Activated CD8-positive, alpha-beta T cell treated with anti-CD3 and anti-CD28 coated beads, Interleukin-2, amount 10 ng/mL, durations not matched to agents 7 days and 5 days (primary cell): ENCODE measurements around the gene MPND. TPM values are rescaled to one million over a fixed set of nuclear protein-coding genes. Genes with fewer than 3 reads are reported as not detected.
A peak's percentile ranks its signal among the peaks of the same experiment; 100 is the strongest.

Source experiments
- ATAC-seq: fragments of 150-1000 bp; cut with Tn5 transposase; one replicate; pipeline ENCODE4 v1.10.0; 2021; ENCODE audit warnings: moderate library complexity
- CTCF ChIA-PET: fragments of 350-600 bp; sonication (Branson Sonifier 250); formaldehyde crosslinking; loops from one replicate; lab custom pipeline; 2021; ENCODE audit warnings: antibody characterized with exemption; lab: Charles Lee
- POLR2A ChIA-PET: fragments of 350-600 bp; sonication (Branson Sonifier 250); formaldehyde crosslinking; loops from one replicate; lab custom pipeline; 2021; ENCODE audit warnings: antibody characterized with exemption; lab: Charles Lee
- DNase-seq: peaks from one replicate; pipeline ENCODE4 v3.0.0-alpha.2; 2020
- H3K27ac Mint-ChIP-seq: one replicate; pipeline ENCODE4 v1.8.0; 2021; ENCODE audit warnings: mild to moderate bottlenecking, mixed read lengths
- H3K27me3 Mint-ChIP-seq: one replicate; pipeline ENCODE4 v1.8.0; 2021; ENCODE audit warnings: low read depth, mixed read lengths
- H3K36me3 Mint-ChIP-seq: one replicate; pipeline ENCODE4 v1.8.0; 2021; ENCODE audit warnings: low read depth, mixed read lengths
- H3K4me1 Mint-ChIP-seq: one replicate; pipeline ENCODE4 v1.8.0; 2021; ENCODE audit warnings: low read depth, mixed read lengths
- H3K4me3 Mint-ChIP-seq: one replicate; pipeline ENCODE4 v1.8.0; 2021; ENCODE audit warnings: mild to moderate bottlenecking, mixed read lengths
- H3K9me3 Mint-ChIP-seq: one replicate; pipeline ENCODE4 v1.8.0; 2022; ENCODE audit warnings: mixed read lengths; ENCODE audit not compliant: insufficient read depth
- total RNA-seq, 2 experiments: library from RNA; stranded (reverse); gene quantifications; one replicate each; pipeline ENCODE4 v1.2.3, GENCODE V29; 2021

MPND gene
- total RNA-seq, 2 experiments from 2014 or later = 26.0 to 27.6 TPM

GRCh38 chr19:4304538-4305256 lies 38.7 kb upstream of the MPND start, which contains the start of gene FSD1:
FSD1 (plus strand) TSS chr19:4304598; CDS start chr19:4304747, 149 bp downstream.
- CTCF ChIA-PET = interaction anchor here (0.9 to 1.6 kb wide), 2 partner anchors 38 to 48 kb away, joined by 3 to 4 read pairs; partner anchors contain the start of gene MPND
- no peaks in the 10 kb centered on the region for H3K9me3 Mint-ChIP-seq
- DNase-seq = peak; percentile 86
- H3K4me3 Mint-ChIP-seq = peak within 1 kb of the TSS; percentile 66
- H3K27me3 Mint-ChIP-seq = no peaks in the 10 kb centered on the region
- ATAC-seq = peak; percentile 87
- peak within 1 kb of the TSS; percentile 80 for H3K27ac Mint-ChIP-seq
- H3K4me1 Mint-ChIP-seq = peaks cover 37% of the 10 kb centered on the region
- H3K36me3 Mint-ChIP-seq = peaks cover 5% of the 10 kb centered on the region
- POLR2A ChIA-PET = interaction anchor here (1.2 kb wide), 1 partner anchor 27 kb away, joined by 3 read pairs; no protein-coding TSS in a partner anchor

GRCh38 chr19:4305257-4305612 lies 38.1 kb upstream of the MPND start:
- POLR2A ChIA-PET = no interaction called here
- CTCF ChIA-PET = interaction anchor here (1.6 kb wide), 1 partner anchor 47 kb away, joined by 3 read pairs; no protein-coding TSS in a partner anchor
- Mint-ChIP-seq H3K4me1 (peaks cover 37% of the 10 kb centered on the region), H3K4me3 (peak overlapping the region; percentile 64), H3K27me3 (no peaks in the 10 kb centered on the region), H3K9me3 (no peaks in the 10 kb centered on the region), H3K27ac (peak overlapping the region; percentile 39), H3K36me3 (peaks cover 8% of the 10 kb centered on the region)
- no peak for DNase-seq
- no peak for ATAC-seq

- Mint-ChIP-seq H3K36me3 (peaks cover 12% of the 10 kb centered on the region), H3K4me1 (peaks cover 34% of the 10 kb centered on the region), H3K27ac (peak overlapping the region; percentile 39), H3K9me3 (no peaks in the 10 kb centered on the region), H3K27me3 (no peaks in the 10 kb centered on the region), H3K4me3 (peak overlapping the region; percentile 64)
- ChIA-PET CTCF (no interaction called here), POLR2A (interaction anchor here (0.9 kb wide), 1 partner anchor 59 kb away, joined by 4 read pairs; the partner anchor contains the start of gene YJU2)
- DNase-seq (no peak), ATAC-seq (no peak)
Measured at GRCh38 chr19:4305659-4306058, 37.7 kb upstream of the MPND start.

- H3K27me3 Mint-ChIP-seq = no peaks in the 10 kb centered on the region
- no peaks in the 10 kb centered on the region for H3K9me3 Mint-ChIP-seq
- ChIA-PET POLR2A (interaction anchor here (0.6 kb wide), 1 partner anchor 104 kb away, joined by 3 read pairs; no protein-coding TSS in a partner anchor), CTCF (no interaction called here)
- DNase-seq (no peak), ATAC-seq (peak; percentile 44)
- H3K27ac Mint-ChIP-seq = no peak overlapping the region
- H3K4me1 Mint-ChIP-seq = peaks cover 3% of the 10 kb centered on the region
- H3K36me3 Mint-ChIP-seq = peaks cover 21% of the 10 kb centered on the region
- H3K4me3 Mint-ChIP-seq = no peak overlapping the region
Measured at GRCh38 chr19:4310247-4311121, 32.9 kb upstream of the MPND start.

- H3K4me3 Mint-ChIP-seq = no peak overlapping the region
- DNase-seq (no peak), ATAC-seq (no peak)
- H3K27me3 Mint-ChIP-seq = no peaks in the 10 kb centered on the region
- no peaks in the 10 kb centered on the region for H3K4me1 Mint-ChIP-seq
- ChIA-PET POLR2A (no interaction called here), CTCF (no interaction called here)
- H3K9me3 Mint-ChIP-seq = peaks cover 2% of the 10 kb centered on the region
- H3K27ac Mint-ChIP-seq = no peak overlapping the region
- H3K36me3 Mint-ChIP-seq = peaks cover 33% of the 10 kb centered on the region
Measured at GRCh38 chr19:4313847-4314490, 29.4 kb upstream of the MPND start.

GRCh38 chr19:4316956-4317355 lies 26.4 kb upstream of the MPND start:
- peaks cover 15% of the 10 kb centered on the region for H3K9me3 Mint-ChIP-seq
- CTCF ChIA-PET = interaction anchor here (1.5 kb wide), 1 partner anchor 50 kb away, joined by 5 read pairs; no protein-coding TSS in a partner anchor
- H3K4me1 Mint-ChIP-seq = no peaks in the 10 kb centered on the region
- no peak overlapping the region for H3K27ac Mint-ChIP-seq
- H3K4me3 Mint-ChIP-seq = no peak overlapping the region
- peaks cover 33% of the 10 kb centered on the region for H3K36me3 Mint-ChIP-seq
- H3K27me3 Mint-ChIP-seq = no peaks in the 10 kb centered on the region
- POLR2A ChIA-PET = no interaction called here
- DNase-seq = no peak
- no peak for ATAC-seq

GRCh38 chr19:4318460-4318859 lies 24.9 kb upstream of the MPND start:
- Mint-ChIP-seq H3K27ac (no peak overlapping the region), H3K27me3 (no peaks in the 10 kb centered on the region), H3K9me3 (peaks cover 15% of the 10 kb centered on the region), H3K4me1 (no peaks in the 10 kb centered on the region), H3K4me3 (no peak overlapping the region), H3K36me3 (peaks cover 32% of the 10 kb centered on the region)
- CTCF ChIA-PET = no interaction called here
- POLR2A ChIA-PET = interaction anchor here (1.2 kb wide), 1 partner anchor 153 kb away, joined by 4 read pairs; no protein-coding TSS in a partner anchor
- ATAC-seq = no peak
- no peak for DNase-seq

- POLR2A ChIA-PET = interaction anchor here (1.2 kb wide), 1 partner anchor 152 kb away, joined by 4 read pairs; no protein-coding TSS in a partner anchor
- Mint-ChIP-seq H3K27me3 (no peaks in the 10 kb centered on the region), H3K9me3 (peaks cover 15% of the 10 kb centered on the region), H3K4me1 (no peaks in the 10 kb centered on the region), H3K27ac (no peak overlapping the region), H3K36me3 (peaks cover 32% of the 10 kb centered on the region), H3K4me3 (no peak overlapping the region)
- CTCF ChIA-PET = interaction anchor here (0.8 to 1.7 kb wide), 4 partner anchors 24 to 82 kb away, joined by 3 to 5 read pairs (median 4); partner anchors contain the start of gene MPND
- ATAC-seq = no peak
- DNase-seq = no peak
Measured at GRCh38 chr19:4319067-4319718, 24.2 kb upstream of the MPND start.

GRCh38 chr19:4320419-4320818 lies 22.9 kb upstream of the MPND start:
- peaks cover 15% of the 10 kb centered on the region for H3K9me3 Mint-ChIP-seq
- ATAC-seq (no peak), DNase-seq (no peak)
- H3K4me3 Mint-ChIP-seq = no peak overlapping the region
- H3K27ac Mint-ChIP-seq = no peak overlapping the region
- H3K4me1 Mint-ChIP-seq = peaks cover 3% of the 10 kb centered on the region
- no peaks in the 10 kb centered on the region for H3K27me3 Mint-ChIP-seq
- ChIA-PET CTCF (interaction anchor here (1.6 to 2.5 kb wide), 3 partner anchors 22 to 54 kb away, joined by 4 to 6 read pairs (median 5); partner anchors contain the start of gene MPND), POLR2A (interaction anchor here (1.4 kb wide), 1 partner anchor 22 kb away, joined by 4 read pairs; no protein-coding TSS in a partner anchor)
- H3K36me3 Mint-ChIP-seq = peaks cover 31% of the 10 kb centered on the region

- CTCF ChIA-PET = interaction anchor here (2.2 to 2.8 kb wide), 3 partner anchors 20 to 56 kb away, joined by 5 to 12 read pairs (median 6); partner anchors contain the start of gene MPND
- ATAC-seq = no peak
- H3K27ac Mint-ChIP-seq = no peak overlapping the region
- DNase-seq = no peak
- H3K4me3 Mint-ChIP-seq = no peak overlapping the region
- peaks cover 4% of the 10 kb centered on the region for H3K27me3 Mint-ChIP-seq
- peaks cover 26% of the 10 kb centered on the region for H3K36me3 Mint-ChIP-seq
- POLR2A ChIA-PET = interaction anchor here (0.6 to 1.0 kb wide), 2 partner anchors 11 to 27 kb away, joined by 3 read pairs; no protein-coding TSS in a partner anchor
- H3K9me3 Mint-ChIP-seq = peaks cover 15% of the 10 kb centered on the region
- peaks cover 19% of the 10 kb centered on the region for H3K4me1 Mint-ChIP-seq
Measured at GRCh38 chr19:4322942-4323665, 20.3 kb upstream of the MPND start.
